Stimulated activated naive CD4-positive, alpha-beta T cell (primary cell): Measurements from ENCODE around the gene SSBP4.
A peak's percentile ranks its signal among the peaks of the same experiment; 100 is the strongest.

Experiments used
- DNase-seq, 6 experiments: peaks; one replicate each; lab custom pipeline; 2025; lab: John Stamatoyannopoulos, UW

The SSBP4 gene

GRCh38 chr19:18444513-18444912, 25.3 kb downstream of the SSBP4 start:
- no peak for DNase-seq

GRCh38 chr19:18445262-18445948, 26.2 kb downstream of the SSBP4 start:
- DNase-seq: no peak

GRCh38 chr19:18446145-18446810, 27.1 kb downstream of the SSBP4 start:
- DNase-seq: no peak

GRCh38 chr19:18446811-18447359, 27.7 kb downstream of the SSBP4 start:
- no peak for DNase-seq

GRCh38 chr19:18449552-18449951, 30.4 kb downstream of the SSBP4 start:
- DNase-seq: no peak

GRCh38 chr19:18450021-18450930, 31.1 kb downstream of the SSBP4 start:
- DNase-seq: no peak

GRCh38 chr19:18450931-18451836, 32.0 kb downstream of the SSBP4 start:
- peak; percentile 51 to 91 (median 79) for DNase-seq

- DNase-seq: no peak
Observed at GRCh38 chr19:18452386-18452785, 33.2 kb downstream of the SSBP4 start.

GRCh38 chr19:18453269-18454024, 34.2 kb downstream of the SSBP4 start:
- DNase-seq: no peak

- DNase-seq: no peak
Observed at GRCh38 chr19:18456279-18456678, 37.1 kb downstream of the SSBP4 start.

- DNase-seq: no peak
Observed at GRCh38 chr19:18456974-18457373, 37.8 kb downstream of the SSBP4 start.

GRCh38 chr19:18457483-18458331, 38.5 kb downstream of the SSBP4 start:
- no peak for DNase-seq

- DNase-seq: no peak
Observed at GRCh38 chr19:18460900-18461299, 41.7 kb downstream of the SSBP4 start.

- no peak for DNase-seq
Observed at GRCh38 chr19:18461471-18461870, 42.3 kb downstream of the SSBP4 start.

GRCh38 chr19:18464646-18465045, 45.4 kb downstream of the SSBP4 start:
- no peak for DNase-seq

- no peak for DNase-seq
Observed at GRCh38 chr19:18465214-18465963, 46.2 kb downstream of the SSBP4 start.

GRCh38 chr19:18465964-18466339, 46.8 kb downstream of the SSBP4 start:
- no peak for DNase-seq

GRCh38 chr19:18466354-18466753, 47.2 kb downstream of the SSBP4 start:
- no peak for DNase-seq

- no peak for DNase-seq
Observed at GRCh38 chr19:18467978-18468377, 48.8 kb downstream of the SSBP4 start.
